ENCODE results near the gene GCN1. TPM values are rescaled to one million over a fixed set of nuclear protein-coding genes. Genes with fewer than 3 reads are reported as not detected.

GCN1 gene
- total and polyA plus RNA-seq, 4 donors = 19.3 to 93.6 (median 53.1) TPM

DNA sequence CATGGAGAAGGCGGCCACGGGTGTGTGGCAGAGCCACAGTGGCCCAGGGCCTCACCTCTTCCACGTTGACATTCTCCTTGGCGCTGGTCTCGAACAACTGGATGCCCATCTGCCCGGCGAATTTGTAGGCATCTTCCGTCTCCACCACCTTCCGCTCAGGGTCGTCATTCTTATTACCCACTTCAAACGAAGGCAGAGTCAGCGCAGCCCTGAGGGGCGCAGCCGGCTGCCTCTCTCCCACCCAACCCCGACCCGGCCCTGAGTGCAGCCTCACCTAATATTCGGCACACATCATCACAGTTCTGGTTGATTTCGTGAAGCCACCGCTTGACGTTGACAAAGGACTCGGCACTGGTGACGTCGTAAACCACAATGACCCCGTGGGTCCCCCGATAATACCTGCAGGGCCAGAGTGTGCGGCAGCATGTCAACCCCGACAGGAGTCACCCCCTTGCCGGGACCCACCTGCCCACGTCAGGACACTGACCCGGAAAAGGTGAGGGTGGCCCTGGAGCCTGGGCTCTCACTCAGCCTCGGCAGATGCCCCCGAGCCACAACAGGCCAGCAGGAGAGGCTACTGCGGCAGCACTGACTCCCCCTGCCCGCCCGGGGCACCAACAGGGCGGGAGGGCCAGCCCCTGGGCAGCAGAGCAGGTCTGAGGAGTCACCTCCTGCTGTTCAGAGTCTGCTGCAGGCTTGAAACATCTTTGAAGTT, 95.6 kb downstream of the GCN1 start:
- Histone ChIP-seq H3K4me3 (no peak overlapping the region), H3K27me3 (ENCODE audit: control insufficient read depth in 3 of 3, insufficient read depth in 3 of 3, low read length in 2 of 3) (no peaks in the 10 kb centered on the region), H3K36me3 (ENCODE audit: control insufficient read depth in 4 of 4, insufficient read depth in 4 of 4, low read length in 4 of 4) (peaks cover 6 to 82% (median 19%) of the 10 kb centered on the region in 4 donors), H3K9ac (ENCODE audit: insufficient read depth in 1 of 2, low read length in 2 of 2) (no peak overlapping the region), H3K27ac (ENCODE audit: low read depth in 1 of 2, low read length in 1 of 2) (no peak overlapping the region), H3K9me3 (ENCODE audit: control insufficient read depth in 4 of 4, insufficient read depth in 3 of 4, low read length in 3 of 4) (no peaks in the 10 kb centered on the region), H3K4me1 (ENCODE audit: control insufficient read depth in 5 of 5, insufficient read depth in 5 of 5, low read length in 5 of 5) (peaks cover 0 to 18% (median 6%) of the 10 kb centered on the region in 5 donors)
- no peak for DNase-seq
- TF ChIP-seq, protein P1, sequence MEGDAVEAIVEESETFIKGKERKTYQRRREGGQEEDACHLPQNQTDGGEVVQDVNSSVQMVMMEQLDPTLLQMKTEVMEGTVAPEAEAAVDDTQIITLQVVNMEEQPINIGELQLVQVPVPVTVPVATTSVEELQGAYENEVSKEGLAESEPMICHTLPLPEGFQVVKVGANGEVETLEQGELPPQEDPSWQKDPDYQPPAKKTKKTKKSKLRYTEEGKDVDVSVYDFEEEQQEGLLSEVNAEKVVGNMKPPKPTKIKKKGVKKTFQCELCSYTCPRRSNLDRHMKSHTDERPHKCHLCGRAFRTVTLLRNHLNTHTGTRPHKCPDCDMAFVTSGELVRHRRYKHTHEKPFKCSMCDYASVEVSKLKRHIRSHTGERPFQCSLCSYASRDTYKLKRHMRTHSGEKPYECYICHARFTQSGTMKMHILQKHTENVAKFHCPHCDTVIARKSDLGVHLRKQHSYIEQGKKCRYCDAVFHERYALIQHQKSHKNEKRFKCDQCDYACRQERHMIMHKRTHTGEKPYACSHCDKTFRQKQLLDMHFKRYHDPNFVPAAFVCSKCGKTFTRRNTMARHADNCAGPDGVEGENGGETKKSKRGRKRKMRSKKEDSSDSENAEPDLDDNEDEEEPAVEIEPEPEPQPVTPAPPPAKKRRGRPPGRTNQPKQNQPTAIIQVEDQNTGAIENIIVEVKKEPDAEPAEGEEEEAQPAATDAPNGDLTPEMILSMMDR (IDR thresholded peaks at IDR 0.05; ENCODE audit: control extremely low read depth, extremely low read depth) = no peak
- ATAC-seq (ENCODE audit: insufficient read depth, low FRiP score) = no peak
- 96 to 98% methylated on average over 36 of the region's 36 CpGs for WGBS, 2 donors

DNA sequence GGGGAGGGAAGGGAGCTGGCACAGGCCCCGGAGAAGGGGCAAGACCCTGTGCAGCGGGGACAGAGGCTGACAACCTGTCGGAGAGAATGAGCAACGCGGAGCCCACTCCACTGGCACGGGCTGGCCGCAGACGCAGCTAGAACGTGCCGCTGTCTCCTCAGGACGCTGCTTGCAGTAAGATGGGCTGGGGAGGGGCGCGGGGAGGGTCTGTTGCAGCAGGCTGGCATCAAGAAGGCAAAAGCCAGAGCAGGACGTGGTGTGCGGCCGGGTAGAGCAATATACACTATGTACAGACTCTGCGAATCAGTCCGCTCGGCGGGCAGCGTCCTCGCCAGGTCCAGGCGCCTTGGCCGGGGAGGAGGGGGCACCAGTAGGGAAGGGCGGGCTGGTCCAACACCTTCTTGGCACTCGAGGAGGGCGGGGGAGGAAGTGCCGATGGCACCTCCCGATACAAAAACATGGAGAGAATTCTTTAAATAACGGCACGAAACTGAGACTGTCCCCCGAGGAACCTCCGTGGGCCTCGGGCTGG, 97.8 kb downstream of the GCN1 start:
- H3K27ac ChIP-seq (ENCODE audit: low read depth in 1 of 2, low read length in 1 of 2) = no peak overlapping the region
- peaks cover 0 to 25% (median 8%) of the 10 kb centered on the region in 5 donors for H3K4me1 ChIP-seq (ENCODE audit: control insufficient read depth in 5 of 5, insufficient read depth in 5 of 5, low read length in 5 of 5)
- H3K9ac ChIP-seq (ENCODE audit: insufficient read depth in 1 of 2, low read length in 2 of 2) = no peak overlapping the region
- no peaks in the 10 kb centered on the region for H3K9me3 ChIP-seq (ENCODE audit: control insufficient read depth in 4 of 4, insufficient read depth in 3 of 4, low read length in 3 of 4)
- TF ChIP-seq, protein P1 (IDR thresholded peaks at IDR 0.05; ENCODE audit: control extremely low read depth, extremely low read depth) = no peak
- H3K4me3 ChIP-seq = no peak overlapping the region
- H3K27me3 ChIP-seq (ENCODE audit: control insufficient read depth in 3 of 3, insufficient read depth in 3 of 3, low read length in 2 of 3) = no peaks in the 10 kb centered on the region
- H3K36me3 ChIP-seq (ENCODE audit: control insufficient read depth in 4 of 4, insufficient read depth in 4 of 4, low read length in 4 of 4) = peaks cover 0 to 81% (median 13%) of the 10 kb centered on the region in 4 donors
- no peak for DNase-seq
- ATAC-seq (ENCODE audit: insufficient read depth, low FRiP score) = no peak
- 93 to 95% methylated on average over 33 to 34 of the region's 34 CpGs for WGBS, 2 donors

DNA sequence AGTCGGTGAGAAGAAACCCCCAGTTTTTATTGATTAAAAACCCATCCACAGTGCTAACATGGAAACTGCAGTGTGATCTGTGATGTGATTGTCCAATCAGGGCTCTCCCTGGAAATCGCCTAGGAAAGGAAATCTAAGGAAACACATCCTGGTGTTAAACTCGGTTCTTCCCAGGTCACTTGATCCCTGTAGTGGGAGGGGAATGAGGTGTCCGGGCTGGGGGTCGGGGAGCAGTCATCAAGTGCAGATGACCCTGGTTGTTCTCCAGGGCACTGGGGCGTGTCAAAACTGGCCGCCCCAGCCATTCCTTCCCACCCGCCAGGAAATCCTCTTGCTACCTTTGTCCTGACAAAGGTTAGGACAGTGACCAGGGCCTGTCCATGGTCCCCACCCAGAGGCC, 98.8 kb downstream of the GCN1 start:
- no peak overlapping the region for H3K9ac ChIP-seq (ENCODE audit: insufficient read depth in 1 of 2, low read length in 2 of 2)
- H3K27me3 ChIP-seq (ENCODE audit: control insufficient read depth in 3 of 3, insufficient read depth in 3 of 3, low read length in 2 of 3) = no peaks in the 10 kb centered on the region
- 84 to 85% methylated on average over 8 of the region's 8 CpGs for WGBS, 2 donors
- peaks cover 0 to 15% (median 0%) of the 10 kb centered on the region in 5 donors for H3K4me1 ChIP-seq (ENCODE audit: control insufficient read depth in 5 of 5, insufficient read depth in 5 of 5, low read length in 5 of 5)
- H3K27ac ChIP-seq (ENCODE audit: low read depth in 1 of 2, low read length in 1 of 2) = no peak overlapping the region
- ATAC-seq (ENCODE audit: insufficient read depth, low FRiP score) (no peak), DNase-seq (no peak)
- TF ChIP-seq, protein P1 (IDR thresholded peaks at IDR 0.05; ENCODE audit: control extremely low read depth, extremely low read depth) = no peak
- no peaks in the 10 kb centered on the region for H3K9me3 ChIP-seq (ENCODE audit: control insufficient read depth in 4 of 4, insufficient read depth in 3 of 4, low read length in 3 of 4)
- H3K36me3 ChIP-seq (ENCODE audit: control insufficient read depth in 4 of 4, insufficient read depth in 4 of 4, low read length in 4 of 4) = peaks cover 0 to 76% (median 13%) of the 10 kb centered on the region in 4 donors
- no peak overlapping the region for H3K4me3 ChIP-seq
